Endodermal cell (in vitro differentiated cells): ENCODE data around the gene TALDO1. TPM values are rescaled to one million over a fixed set of nuclear protein-coding genes. Genes with fewer than 3 reads are reported as not detected.
A peak's percentile ranks its signal among the peaks of the same experiment; 100 is the strongest.

Source experiments
- DNase-seq: peaks from one replicate; pipeline ENCODE4 v3.0.0-alpha.2; 2017
- H3K27ac ChIP-seq: 2 replicates; pipeline ENCODE4 v1.5.1; 2013; ENCODE audit warnings: mild to moderate bottlenecking, low read depth, low read length, moderate library complexity
- H3K27me3 ChIP-seq: 2 replicates; pipeline ENCODE4 v1.6.1; 2013; ENCODE audit warnings: mild to moderate bottlenecking, low read length, moderate library complexity; ENCODE audit not compliant: insufficient read depth, control insufficient read depth, poor library complexity, severe bottlenecking
- H3K36me3 ChIP-seq: 2 replicates; pipeline ENCODE4 v1.7.0; 2013; ENCODE audit warnings: mild to moderate bottlenecking, low read length, moderate library complexity; ENCODE audit not compliant: control insufficient read depth, insufficient read depth
- H3K4me1 ChIP-seq: one replicate; pipeline ENCODE4 v1.7.0; 2013; ENCODE audit warnings: low read length; ENCODE audit not compliant: control insufficient read depth, insufficient read depth
- H3K4me3 ChIP-seq: 2 replicates; pipeline ENCODE4 v1.5.1; 2013; ENCODE audit warnings: mild to moderate bottlenecking, low read length, moderate library complexity
- H3K9ac ChIP-seq: 2 replicates; pipeline ENCODE4 v1.6.1; 2013; ENCODE audit warnings: mild to moderate bottlenecking, low read length, moderate library complexity; ENCODE audit not compliant: poor library complexity, severe bottlenecking; ENCODE audit errors: extremely low read depth
- H3K9me3 ChIP-seq: 2 replicates; pipeline ENCODE4 v1.6.1; 2013; ENCODE audit warnings: mild to moderate bottlenecking, low read length, moderate library complexity; ENCODE audit not compliant: control insufficient read depth
- H3K27ac Mint-ChIP-seq: 2 replicates; pipeline ENCODE4 v1.8.0; 2020; ENCODE audit warnings: mixed read lengths
- H3K27me3 Mint-ChIP-seq: 2 replicates; pipeline ENCODE4 v1.8.0; 2021; ENCODE audit warnings: mild to moderate bottlenecking, mixed read lengths; ENCODE audit not compliant: insufficient read depth
- H3K36me3 Mint-ChIP-seq: 2 replicates; pipeline ENCODE4 v1.8.0; 2020; ENCODE audit warnings: low read depth, mixed read lengths
- H3K4me1 Mint-ChIP-seq: 2 replicates; pipeline ENCODE4 v1.8.0; 2020; ENCODE audit warnings: mixed read lengths
- H3K4me3 Mint-ChIP-seq: 2 replicates; pipeline ENCODE4 v1.8.0; 2020; ENCODE audit warnings: mild to moderate bottlenecking, moderate library complexity, mixed read lengths
- H3K9me3 Mint-ChIP-seq: 2 replicates; pipeline ENCODE4 v1.8.0; 2020; ENCODE audit warnings: mild to moderate bottlenecking, mixed read lengths
- WGBS, 2 experiments: methylation state at CpG; one replicate each; pipeline versions ENCODE4 v1.1.5 to v1.1.7; 2013; ENCODE audit warnings: missing lambda C conversion rate in 2 of 2, mixed read lengths in 1 of 2; ENCODE audit not compliant: insufficient coverage in 1 of 2, insufficient read length in 1 of 2; 5-methylcytosine and 5-hydroxymethylcytosine counted together
- total RNA-seq, 2 donors: library from RNA; stranded (reverse); fragmentation: NEBNext Ultra II Directional in 1 of 2; extraction: Animal tissue kit (Norgen Biotek cat#: 25700) in 1 of 2; gene quantifications; 2 replicates in 1 of 2; 3 replicates in 1 of 2; pipeline ENCODE4 v1.2.1, GENCODE V29; 2021
- TF ChIP-seq, protein P1 (sequence below): fragments of 200-600 bp; sonication (generic); conservative IDR thresholded peaks from 2 replicates; pipeline ENCODE4 v1.5.0; 2021; ENCODE audit warnings: antibody characterized with exemption, mild to moderate bottlenecking

TALDO1 gene
- total RNA-seq, 2 donors from 2014 or later, result 177 to 221 TPM

DNA sequence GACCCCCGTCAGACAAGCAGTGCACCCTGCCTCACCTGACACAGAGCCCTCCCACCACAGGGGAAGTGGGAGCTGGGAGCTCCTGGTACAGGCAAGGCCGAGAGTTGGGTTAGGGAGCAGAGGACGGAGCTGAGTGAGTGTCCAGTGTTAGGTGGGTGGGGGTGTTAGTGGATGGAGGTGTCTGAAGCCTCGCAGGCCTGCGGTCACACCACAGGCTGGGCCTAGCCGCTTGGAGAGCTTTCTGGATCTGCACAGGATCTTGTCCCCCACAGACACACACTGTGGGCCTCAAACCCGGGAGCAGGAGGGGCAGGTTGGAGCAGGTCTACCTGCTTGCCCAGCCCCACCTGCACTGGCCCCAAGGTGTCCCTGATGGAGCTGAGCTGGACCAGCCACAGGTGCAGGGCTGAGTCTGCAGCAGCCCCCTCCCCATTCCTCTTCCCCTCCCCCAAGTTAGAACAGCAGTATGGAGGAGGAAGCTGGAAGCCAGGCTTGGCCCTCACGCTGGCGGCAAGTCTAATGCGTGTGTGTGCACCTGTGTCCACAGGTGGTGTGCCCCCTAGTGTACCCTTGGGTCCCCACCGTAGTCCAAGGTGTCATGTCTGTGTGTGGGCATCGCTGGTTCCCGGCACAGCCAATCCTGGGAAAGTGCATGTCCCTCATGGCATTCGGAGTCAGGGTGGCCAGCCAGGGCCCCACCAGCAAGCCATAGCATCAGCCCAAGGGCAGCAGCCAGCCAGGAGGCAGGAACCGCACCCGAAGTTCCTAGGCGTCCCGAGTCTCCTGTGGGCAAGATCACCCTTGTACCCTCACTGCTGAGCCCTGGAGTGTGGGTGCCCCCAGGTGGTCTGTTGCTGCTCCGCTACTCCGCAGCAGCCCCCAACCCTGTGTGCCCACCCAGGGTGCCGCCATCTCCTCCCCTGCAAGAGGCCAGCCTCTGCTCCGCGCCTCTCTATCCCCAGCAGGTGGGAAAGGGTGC, 32.0 kb downstream of the TALDO1 start:
- H3K27me3 ChIP-seq, result no peaks in the 10 kb centered on the region
- no peaks in the 10 kb centered on the region for H3K27me3 Mint-ChIP-seq
- H3K9ac ChIP-seq, result no peak overlapping the region
- no peak overlapping the region for H3K27ac ChIP-seq
- WGBS, 2 experiments, result 95 to 96% methylated on average over 8 to 23 of the region's 23 CpGs
- peak; percentile 45 for DNase-seq
- H3K27ac Mint-ChIP-seq, result no peak overlapping the region
- H3K9me3 ChIP-seq, result no peaks in the 10 kb centered on the region
- peaks cover 14% of the 10 kb centered on the region for H3K36me3 Mint-ChIP-seq
- H3K4me1 Mint-ChIP-seq, result peaks cover 14% of the 10 kb centered on the region
- H3K4me3 Mint-ChIP-seq, result peak overlapping the region; percentile 75
- H3K4me3 ChIP-seq, result no peak overlapping the region
- no peaks in the 10 kb centered on the region for H3K9me3 Mint-ChIP-seq
- peaks cover 10% of the 10 kb centered on the region for H3K36me3 ChIP-seq
- H3K4me1 ChIP-seq, result peaks cover 8% of the 10 kb centered on the region
- TF ChIP-seq, protein P1, sequence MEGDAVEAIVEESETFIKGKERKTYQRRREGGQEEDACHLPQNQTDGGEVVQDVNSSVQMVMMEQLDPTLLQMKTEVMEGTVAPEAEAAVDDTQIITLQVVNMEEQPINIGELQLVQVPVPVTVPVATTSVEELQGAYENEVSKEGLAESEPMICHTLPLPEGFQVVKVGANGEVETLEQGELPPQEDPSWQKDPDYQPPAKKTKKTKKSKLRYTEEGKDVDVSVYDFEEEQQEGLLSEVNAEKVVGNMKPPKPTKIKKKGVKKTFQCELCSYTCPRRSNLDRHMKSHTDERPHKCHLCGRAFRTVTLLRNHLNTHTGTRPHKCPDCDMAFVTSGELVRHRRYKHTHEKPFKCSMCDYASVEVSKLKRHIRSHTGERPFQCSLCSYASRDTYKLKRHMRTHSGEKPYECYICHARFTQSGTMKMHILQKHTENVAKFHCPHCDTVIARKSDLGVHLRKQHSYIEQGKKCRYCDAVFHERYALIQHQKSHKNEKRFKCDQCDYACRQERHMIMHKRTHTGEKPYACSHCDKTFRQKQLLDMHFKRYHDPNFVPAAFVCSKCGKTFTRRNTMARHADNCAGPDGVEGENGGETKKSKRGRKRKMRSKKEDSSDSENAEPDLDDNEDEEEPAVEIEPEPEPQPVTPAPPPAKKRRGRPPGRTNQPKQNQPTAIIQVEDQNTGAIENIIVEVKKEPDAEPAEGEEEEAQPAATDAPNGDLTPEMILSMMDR, result no peak

DNA sequence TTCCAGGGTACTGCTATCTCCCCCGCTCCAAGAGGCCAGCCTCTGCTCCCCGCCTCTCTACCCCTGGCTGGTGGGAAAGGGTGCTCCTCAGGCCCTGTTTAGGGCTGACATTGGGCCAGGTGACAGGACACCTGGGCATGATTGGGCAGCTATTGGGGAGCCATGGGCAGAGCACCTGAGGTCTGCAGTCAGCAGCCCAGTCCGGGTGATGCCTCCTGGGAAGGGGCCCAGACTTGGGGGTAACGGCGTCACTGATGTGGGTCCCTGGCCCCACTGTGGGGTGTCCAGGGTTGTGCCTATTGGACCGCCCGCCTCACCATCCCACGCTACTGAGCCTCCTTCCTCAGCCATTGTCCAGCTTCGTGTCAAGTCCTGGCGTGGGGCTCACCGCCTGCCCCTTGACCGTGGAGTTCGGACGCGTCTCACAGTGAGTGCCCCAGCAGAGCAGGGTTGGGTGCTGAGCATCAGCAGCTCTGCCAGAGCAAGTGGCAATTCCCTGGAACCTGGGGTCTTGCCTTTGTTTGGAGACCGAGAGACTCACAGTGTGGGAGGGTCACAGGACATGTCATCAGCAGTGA, 32.8 kb downstream of the TALDO1 start:
- Mint-ChIP-seq H3K4me3 (no peak overlapping the region), H3K4me1 (peaks cover 14% of the 10 kb centered on the region), H3K27me3 (no peaks in the 10 kb centered on the region), H3K36me3 (peaks cover 17% of the 10 kb centered on the region), H3K9me3 (no peaks in the 10 kb centered on the region), H3K27ac (no peak overlapping the region)
- Histone ChIP-seq H3K27me3 (no peaks in the 10 kb centered on the region), H3K9ac (no peak overlapping the region), H3K36me3 (peaks cover 10% of the 10 kb centered on the region), H3K4me3 (no peak overlapping the region), H3K27ac (no peak overlapping the region), H3K4me1 (peaks cover 8% of the 10 kb centered on the region), H3K9me3 (no peaks in the 10 kb centered on the region)
- DNase-seq, result no peak
- TF ChIP-seq, protein P1, result no peak
- WGBS, 2 experiments, result 91 to 94% methylated on average over 16 of the region's 16 CpGs

GRCh38 chr11:782264-783174, 35.3 kb downstream of the TALDO1 start:
- Mint-ChIP-seq H3K27ac (no peak overlapping the region), H3K4me3 (no peak overlapping the region), H3K4me1 (peaks cover 6% of the 10 kb centered on the region), H3K9me3 (no peaks in the 10 kb centered on the region), H3K36me3 (peaks cover 17% of the 10 kb centered on the region), H3K27me3 (no peaks in the 10 kb centered on the region)
- DNase-seq, result no peak
- H3K27me3 ChIP-seq, result no peaks in the 10 kb centered on the region
- H3K27ac ChIP-seq, result no peak overlapping the region
- TF ChIP-seq, protein P1, result no peak
- no peak overlapping the region for H3K9ac ChIP-seq
- no peaks in the 10 kb centered on the region for H3K9me3 ChIP-seq
- peaks cover 3% of the 10 kb centered on the region for H3K4me1 ChIP-seq
- WGBS, 2 experiments, result 85 to 87% methylated on average over 17 to 34 of the region's 36 CpGs
- peaks cover 10% of the 10 kb centered on the region for H3K36me3 ChIP-seq
- no peak overlapping the region for H3K4me3 ChIP-seq
